Vagina (tissue), 2 donors: ENCODE data around the gene TNFRSF13B. TPM values are rescaled to one million over a fixed set of nuclear protein-coding genes. Genes with fewer than 3 reads are reported as not detected.

Experiments used
- DNase-seq, 2 donors: peaks; one replicate each; pipeline ENCODE4 v3.0.0-alpha.2; 2017; ENCODE audit errors: extremely low spot score in 2 of 2
- H3K27ac ChIP-seq: fragments of 200-600 bp; sonication (generic); one replicate; pipeline ENCODE4 v1.5.1; 2019
- H3K27me3 ChIP-seq: fragments of 200-600 bp; sonication (generic); one replicate; pipeline ENCODE4 v1.5.1; 2019
- H3K36me3 ChIP-seq, 2 donors: fragments of 200-600 bp; sonication (generic); one replicate each; pipeline ENCODE4 v1.5.1; 2017 to 2019
- H3K4me1 ChIP-seq: fragments of 200-600 bp; sonication (generic); one replicate; pipeline ENCODE4 v1.5.1; 2019
- H3K4me3 ChIP-seq, 2 donors: fragments of 200-600 bp; sonication (generic); 1 replicate in 1 of 2; 2 replicates in 1 of 2; pipeline ENCODE4 v1.5.1; 2016 to 2019
- H3K9me3 ChIP-seq: fragments of 200-600 bp; sonication (generic); one replicate; pipeline ENCODE4 v1.5.1; 2019
- CTCF ChIP-seq, 3 experiments: fragments of 450-650 bp in 2 of 3; fragments of 200-600 bp in 1 of 3; sonication (generic) in 1 of 3; IDR thresholded peaks; one replicate each; pipeline ENCODE4 v1.5.1; 2017 to 2019; ENCODE audit warnings: antibody characterized with exemption in 3 of 3, mild to moderate bottlenecking in 2 of 3, moderate library complexity in 2 of 3
- POLR2A ChIP-seq, 2 donors: fragments of 450-650 bp; IDR thresholded peaks; one replicate each; pipeline ENCODE4 v1.6.1; 2017; ENCODE audit warnings: antibody characterized with exemption in 2 of 2, mild to moderate bottlenecking in 2 of 2, moderate library complexity in 2 of 2
- POLR2AphosphoS5 ChIP-seq, 2 donors: sonication (generic); formaldehyde crosslinking; IDR thresholded peaks; one replicate each; pipeline ENCODE4 v1.9.0; 2017; ENCODE audit warnings: antibody characterized with exemption in 2 of 2, mild to moderate bottlenecking in 2 of 2, low read depth in 1 of 2; ENCODE audit not compliant: insufficient read depth in 1 of 2
- intact Hi-C: fragments of 100-400 bp; cut with DNase I; formaldehyde crosslinking; loops from one replicate; pipeline ENCODE4 v1.15.1; 2023
- total RNA-seq: library from RNA; depleted of rRNA; stranded (reverse); fragments of >200 nt; gene quantifications from one replicate; pipeline ENCODE4 v1.2.3, GENCODE V29; 2016

Gene TNFRSF13B
- total RNA-seq, 1 donor from 2014 or later, result not detected

DNA sequence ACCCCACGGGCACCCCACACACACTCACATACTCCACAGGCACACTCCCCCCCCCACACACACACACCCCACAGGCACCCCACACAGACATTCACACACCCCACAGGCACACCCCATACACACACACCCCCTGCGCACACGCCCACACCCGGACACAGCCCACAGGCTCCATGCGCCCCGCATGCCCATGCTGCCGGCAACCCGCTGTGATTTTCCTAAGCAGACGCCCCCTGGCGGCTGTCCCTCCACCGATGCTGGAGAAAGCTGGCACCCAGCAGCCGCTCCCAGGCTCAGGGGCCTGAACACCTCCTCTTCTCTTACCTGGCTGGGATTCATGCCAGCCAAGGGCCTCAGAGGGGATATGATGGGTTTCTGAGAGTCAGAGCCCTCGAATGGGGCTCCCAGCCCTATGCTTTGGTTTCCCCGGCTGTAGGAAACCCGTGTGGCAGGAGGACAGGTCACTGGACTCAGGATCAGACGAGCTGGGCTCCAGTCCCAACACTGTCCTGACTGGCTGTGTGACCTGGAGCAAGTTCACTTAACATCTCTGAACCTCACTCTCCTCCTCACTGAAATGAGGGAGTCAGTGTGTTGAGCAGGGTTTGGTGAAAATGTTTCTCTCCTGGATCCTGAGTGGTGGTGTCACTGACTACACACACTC is 19.6 kb upstream of the TNFRSF13B start:
- intact Hi-C loops, result no loop called here
- H3K9me3 ChIP-seq, result no peaks in the 10 kb centered on the region
- peaks cover 12% of the 10 kb centered on the region for H3K4me1 ChIP-seq
- no peak overlapping the region for H3K4me3 ChIP-seq
- DNase-seq, result no peak
- TF ChIP-seq CTCF (IDR thresholded peaks at IDR 0.05), result peak; percentile 47 to 67 (median 55)
- TF ChIP-seq POLR2A (IDR thresholded peaks at IDR 0.05), result no peak
- no peak for TF ChIP-seq POLR2AphosphoS5 (IDR thresholded peaks at IDR 0.05; ENCODE audit: insufficient read depth in 1 of 2, low read depth in 1 of 2)
- no peak overlapping the region for H3K27ac ChIP-seq
- H3K36me3 ChIP-seq, result no peaks in the 10 kb centered on the region
- no peaks in the 10 kb centered on the region for H3K27me3 ChIP-seq

DNA sequence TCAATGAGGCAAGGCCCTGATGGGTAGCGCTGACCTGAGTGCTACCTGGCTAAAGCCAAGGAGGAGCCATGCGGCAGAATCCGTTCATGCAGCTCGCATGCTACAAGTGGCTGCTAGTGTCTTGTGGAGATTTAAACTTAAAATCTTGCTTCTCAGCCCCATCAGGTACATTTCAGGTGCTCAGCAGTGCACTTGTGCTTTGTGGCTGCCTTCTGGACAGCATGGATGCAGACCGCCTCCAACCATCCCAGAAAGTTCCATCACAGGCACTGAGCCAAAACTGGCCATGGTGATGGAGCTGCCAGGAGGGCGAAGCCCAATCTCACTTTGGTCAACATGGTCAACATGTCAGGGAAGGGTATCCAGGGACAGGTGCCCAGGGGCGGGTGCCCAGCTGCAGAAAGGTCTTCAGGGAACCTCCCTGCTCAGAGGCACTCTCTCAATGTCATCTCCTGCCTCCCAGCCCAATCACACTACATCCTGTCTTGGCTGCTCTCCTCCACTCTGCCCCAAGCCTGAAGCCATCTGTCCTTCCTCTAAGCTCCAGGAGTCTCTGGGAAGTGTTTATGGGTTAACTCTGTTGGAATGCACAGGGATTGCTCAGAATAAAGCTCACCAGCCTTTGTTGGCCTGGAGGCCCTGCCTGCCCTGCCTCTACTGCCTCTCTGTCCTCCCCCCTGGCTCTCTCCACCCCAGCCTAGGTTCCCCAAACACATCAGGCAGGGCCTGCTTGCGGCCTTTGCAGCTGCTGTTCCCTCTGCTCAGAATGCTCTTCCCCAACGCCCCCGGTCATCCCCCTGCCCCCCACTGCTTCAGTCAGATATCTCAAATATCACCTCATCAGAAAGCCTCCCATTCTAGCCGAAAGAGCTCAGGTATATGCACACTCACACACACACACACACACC is 18.3 kb upstream of the TNFRSF13B start:
- TF ChIP-seq CTCF (IDR thresholded peaks at IDR 0.05) (no peak), POLR2A (IDR thresholded peaks at IDR 0.05) (no peak), POLR2AphosphoS5 (IDR thresholded peaks at IDR 0.05; ENCODE audit: insufficient read depth in 1 of 2, low read depth in 1 of 2) (no peak)
- Histone ChIP-seq H3K9me3 (no peaks in the 10 kb centered on the region), H3K4me3 (no peak overlapping the region), H3K4me1 (peaks cover 12% of the 10 kb centered on the region), H3K27ac (no peak overlapping the region), H3K27me3 (no peaks in the 10 kb centered on the region), H3K36me3 (no peaks in the 10 kb centered on the region)
- DNase-seq, result no peak
- intact Hi-C loops, result no loop called here

GRCh38 chr17:16989230-16989952 is 17.5 kb upstream of the TNFRSF13B start:
- H3K27ac ChIP-seq, result no peak overlapping the region
- H3K4me3 ChIP-seq, result no peak overlapping the region
- intact Hi-C loops, result no loop called here
- TF ChIP-seq CTCF (IDR thresholded peaks at IDR 0.05) (no peak), POLR2A (IDR thresholded peaks at IDR 0.05) (no peak), POLR2AphosphoS5 (IDR thresholded peaks at IDR 0.05; ENCODE audit: insufficient read depth in 1 of 2, low read depth in 1 of 2) (no peak)
- H3K27me3 ChIP-seq, result no peaks in the 10 kb centered on the region
- no peaks in the 10 kb centered on the region for H3K36me3 ChIP-seq
- peaks cover 12% of the 10 kb centered on the region for H3K4me1 ChIP-seq
- H3K9me3 ChIP-seq, result no peaks in the 10 kb centered on the region
- no peak for DNase-seq

DNA sequence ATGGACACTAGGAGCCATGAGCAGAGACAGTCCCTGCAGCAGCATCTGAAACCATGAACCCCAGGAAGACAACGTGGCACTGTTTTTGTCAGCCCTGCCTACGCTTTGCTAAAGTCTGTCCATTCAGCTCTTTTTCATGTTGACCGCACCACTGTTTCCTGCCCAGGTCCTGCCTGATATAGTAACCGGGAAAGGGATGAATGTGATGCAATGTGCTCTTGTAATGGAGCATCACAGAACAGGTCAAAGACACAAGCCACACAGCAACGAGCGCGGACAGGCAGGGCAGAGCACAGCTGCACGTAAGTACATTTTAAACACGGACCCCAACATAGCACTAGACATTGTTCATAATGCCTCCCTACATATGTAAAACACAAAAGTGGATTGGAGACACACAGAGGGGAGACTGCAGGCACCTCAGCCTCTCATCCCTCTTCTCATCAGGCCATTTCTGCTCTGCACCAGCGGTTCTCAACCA is 16.9 kb upstream of the TNFRSF13B start:
- DNase-seq, result no peak
- Histone ChIP-seq H3K4me3 (no peak overlapping the region), H3K27ac (no peak overlapping the region), H3K9me3 (no peaks in the 10 kb centered on the region), H3K27me3 (no peaks in the 10 kb centered on the region), H3K4me1 (peaks cover 12% of the 10 kb centered on the region), H3K36me3 (no peaks in the 10 kb centered on the region)
- intact Hi-C loops, result no loop called here
- no peak for TF ChIP-seq POLR2AphosphoS5 (IDR thresholded peaks at IDR 0.05; ENCODE audit: insufficient read depth in 1 of 2, low read depth in 1 of 2)
- no peak for TF ChIP-seq POLR2A (IDR thresholded peaks at IDR 0.05)
- no peak for TF ChIP-seq CTCF (IDR thresholded peaks at IDR 0.05)
